Astrocyte of the cerebellum (primary cell): ENCODE results near the gene POFUT2.

ENCODE experiments used
- DNase-seq: peaks from one replicate; pipeline ENCODE4 v3.0.0-alpha.2; 2011; ENCODE audit warnings: low read depth
- H3K4me3 ChIP-seq: 2 replicates; pipeline ENCODE4 v1.5.1; 2011; ENCODE audit warnings: mild to moderate bottlenecking, low read depth, low read length, moderate library complexity
- CTCF ChIP-seq: IDR thresholded peaks from 2 replicates; pipeline ENCODE4 v1.5.1; 2012; ENCODE audit warnings: low read length, low read depth, moderate library complexity, mild to moderate bottlenecking; ENCODE audit errors: missing control alignments
- in situ Hi-C: cut with HindIII; loops from 2 replicates; pipeline ENCODE4 v1.10.0; 2017; ENCODE audit warnings: low sequenced_read_pairs

Gene POFUT2

GRCh38 chr21:45266518-45267389 is 20.9 kb downstream of the POFUT2 start:
- no peak for TF ChIP-seq CTCF
- no peak overlapping the region for H3K4me3 ChIP-seq
- in situ Hi-C loops: no loop called here
- DNase-seq: no peak

DNA sequence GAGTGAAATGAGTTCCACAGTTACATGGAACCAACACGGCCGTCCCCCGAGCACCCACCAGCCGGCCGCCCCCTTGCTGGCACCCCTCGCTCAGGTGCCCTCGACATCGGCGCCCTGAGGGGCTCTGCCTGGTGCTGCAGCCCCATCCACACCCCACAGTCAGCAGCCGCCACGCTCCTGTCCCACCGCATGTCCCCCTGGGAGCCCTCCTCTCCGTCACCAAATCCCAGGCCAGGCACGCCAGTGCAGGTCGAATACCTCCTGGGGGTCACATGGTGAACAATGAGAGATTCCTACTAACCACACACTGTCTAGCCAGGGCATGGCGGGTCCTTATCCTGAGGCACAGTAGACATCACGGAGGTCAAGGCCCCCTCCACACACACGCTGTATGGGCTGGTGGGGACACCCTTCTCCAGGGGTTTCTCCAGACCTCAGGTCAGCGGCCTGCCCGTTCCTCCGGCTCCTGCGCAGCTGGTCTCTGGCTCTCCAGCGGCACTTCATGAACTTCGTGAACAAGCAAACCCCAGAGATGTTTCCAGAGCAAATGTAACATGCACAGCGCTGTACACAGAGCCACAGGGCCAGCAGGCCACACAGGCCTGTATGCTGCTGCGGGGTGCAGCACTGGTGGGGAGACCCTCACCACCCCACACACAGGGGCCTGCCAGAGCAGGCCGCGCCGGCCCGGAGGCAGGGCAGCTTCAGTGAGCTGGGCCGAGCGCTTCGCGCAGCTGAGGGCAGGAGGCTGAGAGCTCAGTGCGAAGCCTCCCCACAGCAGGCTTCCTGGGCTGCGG is 21.8 kb downstream of the POFUT2 start:
- in situ Hi-C loops: no loop called here
- DNase-seq: no peak
- TF ChIP-seq CTCF: no peak
- no peak overlapping the region for H3K4me3 ChIP-seq

DNA sequence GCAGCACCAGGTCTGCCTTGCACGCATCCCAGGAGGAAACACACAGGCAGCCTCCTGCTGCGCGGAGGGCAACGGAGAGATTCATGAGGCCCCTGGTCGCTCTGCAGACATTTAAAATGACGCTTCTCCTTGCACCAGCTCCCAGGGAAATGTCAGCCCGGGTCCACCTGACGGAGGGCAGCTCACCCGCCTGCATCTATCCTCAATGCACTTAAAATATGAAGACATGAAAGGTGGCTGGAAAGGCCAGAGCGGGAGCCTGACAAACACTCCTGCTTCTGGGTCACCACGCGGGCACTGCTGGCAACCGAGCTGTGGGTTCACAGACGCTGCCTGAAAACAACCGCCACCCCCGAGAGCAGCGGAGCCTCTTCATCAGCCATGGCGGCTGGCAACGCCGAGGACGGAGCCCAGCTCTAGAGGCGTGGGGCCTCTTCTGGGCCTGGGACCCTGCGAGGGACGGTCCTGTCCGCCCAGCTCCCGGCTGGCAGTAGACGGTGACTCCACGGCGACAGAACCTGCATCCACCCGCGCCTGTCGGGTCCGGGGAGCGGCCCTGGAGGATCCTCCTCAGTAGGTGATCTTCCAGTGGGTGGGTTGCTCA is 22.7 kb downstream of the POFUT2 start:
- no peak for TF ChIP-seq CTCF
- H3K4me3 ChIP-seq: no peak overlapping the region
- in situ Hi-C loops: no loop called here
- no peak for DNase-seq

DNA sequence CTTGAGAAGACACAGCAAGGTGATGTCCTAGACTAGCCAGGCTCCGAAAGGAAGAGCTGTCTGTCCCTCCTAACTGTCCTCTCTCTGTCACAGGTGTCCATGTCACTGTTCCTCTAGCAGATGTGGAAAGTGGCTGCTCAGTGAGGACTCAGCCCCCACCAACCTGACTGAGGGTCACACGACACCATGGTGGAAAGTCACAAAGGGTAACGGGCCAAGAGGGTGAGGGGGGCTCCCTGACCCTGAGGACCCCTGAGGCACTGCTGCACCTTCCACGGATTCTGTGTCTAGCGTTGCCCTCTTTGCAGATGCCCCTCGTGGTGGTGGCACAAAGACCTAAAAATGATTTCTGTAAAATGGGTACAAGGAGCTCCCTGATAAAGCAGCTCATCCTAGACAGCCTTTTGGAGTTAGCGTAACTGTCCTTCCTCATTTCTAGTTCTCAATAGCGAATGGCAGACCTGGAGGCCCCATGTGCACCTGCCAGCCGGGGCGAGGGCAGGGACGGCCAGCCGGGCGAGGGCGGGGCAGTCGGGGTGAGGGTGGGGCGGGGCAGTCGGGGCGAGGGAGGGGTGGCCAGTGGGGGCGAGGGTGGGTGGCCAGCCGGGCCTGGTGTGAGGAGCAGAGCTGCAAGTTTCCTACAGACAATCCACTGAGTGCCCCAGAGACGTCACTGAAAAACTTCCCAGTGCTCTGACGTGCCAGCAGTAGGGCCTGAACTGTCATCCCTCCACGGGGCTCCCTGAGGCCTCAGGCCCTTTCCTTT is 23.4 kb downstream of the POFUT2 start:
- in situ Hi-C loops: no loop called here
- TF ChIP-seq CTCF: no peak
- no peak for DNase-seq
- H3K4me3 ChIP-seq: no peak overlapping the region

DNA sequence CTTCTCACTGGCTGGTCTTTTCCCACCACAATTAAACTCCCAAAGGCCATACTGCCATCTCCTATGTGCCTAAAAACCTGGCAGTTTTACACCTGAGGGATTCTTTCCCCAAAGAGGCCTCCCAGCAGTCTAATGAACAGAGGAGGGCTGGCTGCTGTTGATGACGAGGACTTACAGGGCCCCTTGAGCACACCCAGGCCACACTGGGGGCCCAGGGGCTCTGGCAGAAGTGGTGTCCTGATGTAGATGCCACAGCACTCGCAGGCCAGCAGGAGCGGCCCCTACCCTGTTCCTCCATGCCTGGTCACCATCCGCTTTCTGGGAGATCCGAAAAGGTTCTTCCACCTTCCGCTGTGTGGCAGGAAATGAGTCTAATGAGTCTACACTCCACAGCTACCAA is 24.2 kb downstream of the POFUT2 start:
- no peak for DNase-seq
- H3K4me3 ChIP-seq: no peak overlapping the region
- TF ChIP-seq CTCF: no peak
- in situ Hi-C loops: no loop called here

DNA sequence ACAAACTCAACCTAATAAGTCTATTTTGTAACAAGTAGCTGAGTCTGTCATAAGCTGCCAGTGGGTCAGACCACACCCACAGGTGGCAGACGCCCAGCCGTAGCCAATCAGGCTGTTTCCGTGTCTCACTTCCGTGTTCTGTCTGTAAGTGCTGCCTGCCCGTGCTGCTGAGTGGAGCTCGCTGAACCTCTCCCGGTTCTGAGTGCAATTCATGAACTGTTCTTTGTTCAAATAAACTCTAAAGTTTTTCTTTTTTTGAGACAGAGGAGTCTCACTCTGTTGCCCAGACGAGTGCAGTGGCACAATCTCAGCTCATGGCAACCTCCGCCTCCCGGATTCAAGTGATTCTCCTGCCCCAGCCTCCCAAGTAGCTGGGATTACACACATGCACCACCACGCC is 25.1 kb downstream of the POFUT2 start:
- in situ Hi-C loops: no loop called here
- no peak overlapping the region for H3K4me3 ChIP-seq
- no peak for DNase-seq
- no peak for TF ChIP-seq CTCF
